H9 (cell line): Measurements from ENCODE around the gene DNAJB11. TPM values are rescaled to one million over a fixed set of nuclear protein-coding genes. Genes with fewer than 3 reads are reported as not detected.

Experiments
- DNase-seq: peaks from one replicate; pipeline ENCODE4 v3.0.0-alpha.2; 2017
- H2AFZ ChIP-seq: one replicate; pipeline ENCODE4 v1.6.1; 2013; ENCODE audit warnings: mild to moderate bottlenecking, low read length, control low read depth, moderate library complexity
- H2AK5ac ChIP-seq: 2 replicates; pipeline ENCODE4 v1.6.1; 2013; ENCODE audit warnings: low read length, control low read depth, mixed read lengths; ENCODE audit not compliant: insufficient read length
- H2BK120ac ChIP-seq: one replicate; pipeline ENCODE4 v1.6.1; 2013; ENCODE audit warnings: low read depth, mild to moderate bottlenecking, low read length, control low read depth, inconsistent platforms; ENCODE audit not compliant: poor library complexity, severe bottlenecking
- H2BK12ac ChIP-seq: 2 replicates; pipeline ENCODE4 v1.6.1; 2013; ENCODE audit warnings: low read length, control low read depth, mixed read lengths, low read depth; ENCODE audit not compliant: insufficient read length
- H2BK15ac ChIP-seq: 2 replicates; pipeline ENCODE4 v1.6.1; 2013; ENCODE audit warnings: low read depth, low read length, control low read depth
- H2BK20ac ChIP-seq: one replicate; pipeline ENCODE4 v1.6.1; 2013; ENCODE audit warnings: low read depth, mild to moderate bottlenecking, low read length, control low read depth, inconsistent platforms; ENCODE audit not compliant: poor library complexity, severe bottlenecking
- H2BK5ac ChIP-seq: 2 replicates; pipeline ENCODE4 v1.6.1; 2013; ENCODE audit warnings: low read length, control low read depth, mixed read lengths; ENCODE audit not compliant: insufficient read length
- H3K14ac ChIP-seq: 2 replicates; pipeline ENCODE4 v1.6.1; 2013; ENCODE audit warnings: low read length, control low read depth; ENCODE audit not compliant: insufficient read depth
- H3K18ac ChIP-seq: 2 replicates; pipeline ENCODE4 v1.6.1; 2013; ENCODE audit warnings: low read depth, mild to moderate bottlenecking, mixed read lengths, low read length, control low read depth; ENCODE audit not compliant: insufficient read length
- H3K23ac ChIP-seq: 2 replicates; pipeline ENCODE4 v1.6.1; 2013; ENCODE audit warnings: low read length, control low read depth, mixed read lengths, low read depth; ENCODE audit not compliant: insufficient read length
- H3K23me2 ChIP-seq: 2 replicates; pipeline ENCODE4 v1.6.1; 2013; ENCODE audit warnings: low read depth, mild to moderate bottlenecking, mixed read lengths, low read length, control low read depth; ENCODE audit not compliant: insufficient read length, poor library complexity, severe bottlenecking
- H3K27ac ChIP-seq: 2 replicates; pipeline ENCODE4 v1.5.1; 2013; ENCODE audit warnings: low read length, control low read depth, mixed read lengths, low read depth; ENCODE audit not compliant: insufficient read length
- H3K27me3 ChIP-seq: 2 replicates; pipeline ENCODE4 v1.6.1; 2013; ENCODE audit warnings: low read length, control low read depth, inconsistent platforms; ENCODE audit not compliant: insufficient read depth
- H3K4ac ChIP-seq: 2 replicates; pipeline ENCODE4 v1.6.1; 2013; ENCODE audit warnings: low read depth, mild to moderate bottlenecking, control low read depth, inconsistent platforms, low read length, moderate library complexity
- H3K4me1 ChIP-seq: 2 replicates; pipeline ENCODE4 v1.6.1; 2013; ENCODE audit warnings: low read length, control low read depth, inconsistent platforms; ENCODE audit not compliant: insufficient read depth
- H3K4me2 ChIP-seq: 2 replicates; pipeline ENCODE4 v1.6.1; 2013; ENCODE audit warnings: low read length, control low read depth, mixed read lengths; ENCODE audit not compliant: insufficient read length, insufficient read depth
- H3K56ac ChIP-seq: 2 replicates; pipeline ENCODE4 v1.6.1; 2013; ENCODE audit warnings: low read depth, mild to moderate bottlenecking, mixed read lengths, low read length, control low read depth; ENCODE audit not compliant: insufficient read length
- H3K79me1 ChIP-seq: 2 replicates; pipeline ENCODE4 v1.6.1; 2013; ENCODE audit warnings: low read depth, mild to moderate bottlenecking, moderate library complexity, low read length, control low read depth, inconsistent platforms; ENCODE audit not compliant: insufficient read depth, poor library complexity, severe bottlenecking
- H3K79me2 ChIP-seq: 2 replicates; pipeline ENCODE4 v1.6.1; 2013; ENCODE audit warnings: low read length, control low read depth, inconsistent platforms; ENCODE audit not compliant: insufficient read depth
- H3K9ac ChIP-seq: 2 replicates; pipeline ENCODE4 v1.6.1; 2013; ENCODE audit warnings: low read length, control low read depth, mixed read lengths; ENCODE audit not compliant: insufficient read length; ENCODE audit errors: extremely low read depth
- H3K9me3 ChIP-seq: one replicate; pipeline ENCODE4 v1.6.1; 2013; ENCODE audit warnings: low read depth, low read length, inconsistent platforms; ENCODE audit not compliant: control insufficient read depth
- H3T11ph ChIP-seq: one replicate; pipeline ENCODE4 v1.6.1; 2013; ENCODE audit warnings: mild to moderate bottlenecking, low read length, control low read depth, inconsistent platforms
- H4K20me1 ChIP-seq: one replicate; pipeline ENCODE4 v1.6.1; 2013; ENCODE audit not compliant: control insufficient read depth, insufficient read length, insufficient read depth
- H4K5ac ChIP-seq: 2 replicates; pipeline ENCODE4 v1.6.1; 2013; ENCODE audit warnings: low read depth, mild to moderate bottlenecking, mixed read lengths, low read length, control low read depth; ENCODE audit not compliant: insufficient read length
- H4K8ac ChIP-seq: replicated peaks from 2 replicates; pipeline ENCODE4 v1.6.1; 2013; ENCODE audit warnings: low read length, control low read depth, mixed read lengths, low read depth; ENCODE audit not compliant: insufficient read length
- H4K91ac ChIP-seq: 2 replicates; pipeline ENCODE4 v1.6.1; 2013; ENCODE audit warnings: low read depth, mild to moderate bottlenecking, moderate library complexity, mixed read lengths, low read length, control low read depth; ENCODE audit not compliant: insufficient read length
- H3K27ac Mint-ChIP-seq, 3 experiments: 2 replicates in 2 of 3; 3 replicates in 1 of 3; pipeline ENCODE4 v1.8.0; 2020 to 2021; ENCODE audit warnings: mixed read lengths in 3 of 3, mild to moderate bottlenecking in 1 of 3, moderate library complexity in 1 of 3
- H3K27me3 Mint-ChIP-seq: 2 replicates; pipeline ENCODE4 v1.8.0; 2021; ENCODE audit warnings: low read depth, mild to moderate bottlenecking, moderate library complexity, mixed read lengths
- H3K36me3 Mint-ChIP-seq, 3 experiments: 2 replicates in 2 of 3; 3 replicates in 1 of 3; pipeline ENCODE4 v1.8.0; 2020 to 2021; ENCODE audit warnings: low read depth in 3 of 3, mixed read lengths in 3 of 3; ENCODE audit not compliant: insufficient read depth in 1 of 3
- H3K4me1 Mint-ChIP-seq, 2 experiments: 2 replicates each; pipeline ENCODE4 v1.8.0; 2020; ENCODE audit warnings: mixed read lengths in 2 of 2
- H3K4me3 Mint-ChIP-seq, 2 experiments: 2 replicates in 1 of 2; 3 replicates in 1 of 2; pipeline ENCODE4 v1.8.0; 2020 to 2021; ENCODE audit warnings: mild to moderate bottlenecking in 2 of 2, mixed read lengths in 2 of 2, moderate library complexity in 1 of 2
- H3K9me3 Mint-ChIP-seq, 2 experiments: 2 replicates in 1 of 2; 3 replicates in 1 of 2; pipeline ENCODE4 v1.8.0; 2020; ENCODE audit warnings: mild to moderate bottlenecking in 2 of 2, mixed read lengths in 2 of 2, moderate library complexity in 1 of 2
- CTCF ChIP-seq: fragments of 200-600 bp; sonication (generic); conservative IDR thresholded peaks from 3 replicates; pipeline ENCODE4 v1.8.0; 2021; ENCODE audit warnings: antibody characterized with exemption, mild to moderate bottlenecking
- WGBS: extraction: QIAGEN DNeasy Blood & Tissue Kit; methylation state at CpG from one replicate; pipeline ENCODE4 v1.1.7; 2013; ENCODE audit warnings: missing lambda C conversion rate, low lambda C conversion rate, mixed read lengths; ENCODE audit not compliant: insufficient read length; ENCODE audit errors: extremely low coverage; 5-methylcytosine and 5-hydroxymethylcytosine counted together
- total RNA-seq: library from RNA; stranded (reverse); gene quantifications from 2 replicates; pipeline ENCODE4 v1.2.1, GENCODE V29; 2021

The DNAJB11 gene
- total RNA-seq, 1 experiment from 2014 or later: 61.2 TPM

DNA sequence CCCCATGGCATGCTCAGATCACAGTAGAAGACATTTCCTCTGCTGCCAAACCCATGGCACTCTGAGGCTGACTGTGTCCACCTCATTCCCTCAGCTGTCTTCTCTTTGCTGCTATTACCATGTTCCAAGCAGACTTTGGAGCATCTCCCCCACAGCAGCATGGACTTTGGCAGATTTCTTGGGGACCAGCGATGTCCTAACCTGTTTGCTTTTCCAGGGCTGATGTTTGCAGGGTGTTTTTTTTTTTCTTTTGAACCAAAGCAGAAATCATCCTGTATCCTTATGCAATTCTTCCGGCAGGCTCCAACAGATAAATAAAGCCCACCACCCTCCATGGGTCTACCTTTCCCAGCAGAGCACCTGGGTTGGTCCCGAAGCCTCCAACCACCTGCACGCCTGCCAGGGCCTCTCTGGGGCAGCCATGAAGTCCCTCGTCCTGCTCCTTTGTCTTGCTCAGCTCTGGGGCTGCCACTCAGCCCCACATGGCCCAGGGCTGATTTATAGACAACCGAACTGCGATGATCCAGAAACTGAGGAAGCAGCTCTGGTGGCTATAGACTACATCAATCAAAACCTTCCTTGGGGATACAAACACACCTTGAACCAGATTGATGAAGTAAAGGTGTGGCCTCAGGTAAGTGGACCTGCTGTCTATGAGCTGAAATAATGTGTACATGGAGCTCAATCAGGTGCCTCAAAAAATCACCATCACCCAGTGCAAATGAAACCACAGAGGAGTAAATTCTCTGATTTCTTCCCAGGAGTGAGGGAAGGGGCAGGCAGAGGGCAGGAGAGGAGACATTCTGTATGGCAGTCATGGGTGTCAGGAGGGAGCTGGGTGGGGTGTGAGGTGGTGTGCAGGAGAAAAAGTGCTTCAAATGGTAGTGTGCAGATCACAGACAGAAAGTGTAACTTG lies 42.5 kb downstream of the DNAJB11 start, which contains the start of gene AHSG:
Gene AHSG (plus strand): TSS at position 340 of the 916 bp plus-strand sequence. CDS start 82 bp downstream, at position 422.
- no peak within 1 kb of the TSS for H4K91ac ChIP-seq
- no peaks in the 10 kb centered on the region for H4K20me1 ChIP-seq
- Mint-ChIP-seq H3K4me1 (peaks cover 14% of the 10 kb centered on the region in 2 experiments), H3K27me3 (peaks cover 23% of the 10 kb centered on the region), H3K4me3 (no peak within 1 kb of the TSS), H3K36me3 (no peaks in the 10 kb centered on the region), H3K27ac (no peak within 1 kb of the TSS; a peak in 1 of 7 replicates), H3K9me3 (no peaks in the 10 kb centered on the region)
- no peaks in the 10 kb centered on the region for H3K79me2 ChIP-seq
- no peak within 1 kb of the TSS for H3K9ac ChIP-seq
- no peak within 1 kb of the TSS for H3K56ac ChIP-seq
- H2AK5ac ChIP-seq: no peak within 1 kb of the TSS
- H3T11ph ChIP-seq: no peak within 1 kb of the TSS
- no peak within 1 kb of the TSS for H3K4me2 ChIP-seq
- H2BK12ac ChIP-seq: no peak within 1 kb of the TSS
- TF ChIP-seq CTCF: no peak
- H3K4me1 ChIP-seq: no peaks in the 10 kb centered on the region; the same call in 1 of the 2 replicates
- no peaks in the 10 kb centered on the region for H3K27me3 ChIP-seq
- no peak within 1 kb of the TSS for H4K5ac ChIP-seq
- no peak within 1 kb of the TSS for H2BK20ac ChIP-seq
- no peak within 1 kb of the TSS for H3K27ac ChIP-seq
- WGBS: no CpG with 5 or more reads among the region's 7 CpGs
- no peak within 1 kb of the TSS for H2BK15ac ChIP-seq
- no peak within 1 kb of the TSS for H3K23ac ChIP-seq
- DNase-seq: no peak
- H3K18ac ChIP-seq: no peak within 1 kb of the TSS
- H3K23me2 ChIP-seq: no peaks in the 10 kb centered on the region
- H4K8ac ChIP-seq: no peak within 1 kb of the TSS
- H3K79me1 ChIP-seq: no peaks in the 10 kb centered on the region
- H2BK5ac ChIP-seq: no peak within 1 kb of the TSS
- H2AFZ ChIP-seq: no peak within 1 kb of the TSS
- H3K4ac ChIP-seq: no peak within 1 kb of the TSS
- H3K14ac ChIP-seq: no peak within 1 kb of the TSS; the same call in 1 of the 2 replicates
- H2BK120ac ChIP-seq: no peak within 1 kb of the TSS
- no peaks in the 10 kb centered on the region for H3K9me3 ChIP-seq
